SK-N-SH (cell line): ENCODE data around the gene ATXN7L3B. TPM values are rescaled to one million over a fixed set of nuclear protein-coding genes. Genes with fewer than 3 reads are reported as not detected.

Experiments
- CTCF ChIA-PET: fragments of 300-600, 350-600 bp; formaldehyde crosslinking; extraction: SDS; loops from one replicate; lab custom pipeline; 2021; lab: Yijun Ruan, JAX
- POLR2A ChIA-PET: fragments of 350-600 bp; sonication (Branson Sonifier 250); formaldehyde crosslinking; extraction: SDS; loops from one replicate; lab custom pipeline; 2020; ENCODE audit warnings: antibody characterized with exemption, inconsistent platforms; lab: Yijun Ruan, JAX
- DNase-seq: peaks from one replicate; pipeline ENCODE4 v3.0.0; 2012
- H2AFZ ChIP-seq: fragments of 200-600 bp; sonication (generic); 2 replicates; pipeline ENCODE4 v1.8.1; 2016; ENCODE audit warnings: antibody characterized with exemption, mild to moderate bottlenecking, low read depth
- H3F3A ChIP-seq: fragments of 200-600 bp; sonication (generic); replicated peaks from 2 replicates; pipeline ENCODE3; 2016; ENCODE audit warnings: antibody characterized with exemption, mild to moderate bottlenecking; ENCODE audit not compliant: insufficient read depth
- H3K27ac ChIP-seq, 2 experiments: fragments of 200-500 bp in 1 of 2; fragments of 200-600 bp in 1 of 2; sonication (Bioruptor generic) in 1 of 2; sonication (generic), shearing (Covaris generic) in 1 of 2; 2 replicates each; pipeline versions ENCODE4 v1.5.1 to v1.6.1; 2014 to 2016; ENCODE audit warnings: low read depth in 2 of 2, inconsistent platforms in 1 of 2, low read length in 1 of 2, mild to moderate bottlenecking in 1 of 2, mixed read lengths in 1 of 2
- H3K27me3 ChIP-seq: fragments of 200-600 bp; sonication (generic), shearing (Covaris generic); 2 replicates; pipeline ENCODE4 v1.6.1; 2016; ENCODE audit warnings: mixed run types; ENCODE audit not compliant: insufficient read depth
- H3K36me3 ChIP-seq, 2 experiments: fragments of 200-500 bp in 1 of 2; fragments of 200-600 bp in 1 of 2; sonication (Bioruptor generic) in 1 of 2; sonication (generic) in 1 of 2; replicated peaks in 1 of 2; 2 replicates each; pipeline versions ENCODE3 to v1.5.1; 2014 to 2016; ENCODE audit warnings: low read length in 1 of 2, mild to moderate bottlenecking in 1 of 2; ENCODE audit not compliant: insufficient read depth in 2 of 2, control insufficient read depth in 1 of 2
- H3K4me1 ChIP-seq, 2 experiments: fragments of 200-500 bp in 1 of 2; fragments of 200-600 bp in 1 of 2; sonication (Bioruptor generic) in 1 of 2; sonication (generic), shearing (Covaris generic) in 1 of 2; 2 replicates each; pipeline versions ENCODE4 v1.5.1 to v1.6.1; 2014 to 2016; ENCODE audit warnings: low read depth in 1 of 2, low read length in 1 of 2, mixed run types in 1 of 2; ENCODE audit not compliant: insufficient read depth in 2 of 2, control insufficient read depth in 1 of 2
- H3K4me2 ChIP-seq: fragments of 200-600 bp; sonication (generic), shearing (Covaris generic); 2 replicates; pipeline ENCODE4 v1.6.1; 2017; ENCODE audit warnings: mixed run types
- H3K4me3 ChIP-seq, 2 experiments: fragments of 200-500 bp in 1 of 2; fragments of 200-600 bp in 1 of 2; sonication (Bioruptor generic) in 1 of 2; sonication (generic), shearing (Covaris generic) in 1 of 2; 2 replicates each; pipeline versions ENCODE4 v1.5.1 to v1.8.1; 2014 to 2016; ENCODE audit warnings: low read depth in 2 of 2, inconsistent platforms in 1 of 2, low read length in 1 of 2, mild to moderate bottlenecking in 1 of 2, mixed read lengths in 1 of 2, moderate library complexity in 1 of 2
- H3K79me2 ChIP-seq: fragments of 200-600 bp; sonication (generic); 2 replicates; pipeline ENCODE4 v1.8.1; 2017; ENCODE audit warnings: mild to moderate bottlenecking; ENCODE audit not compliant: insufficient read depth
- H3K9ac ChIP-seq: fragments of 200-600 bp; sonication (generic); 2 replicates; pipeline ENCODE4 v1.6.1; 2017; ENCODE audit warnings: mixed run types
- H3K9me2 ChIP-seq: fragments of 200-600 bp; sonication (generic); 2 replicates; pipeline ENCODE4 v1.6.1; 2017; ENCODE audit warnings: mixed run types
- H3K9me3 ChIP-seq: fragments of 200-600 bp; sonication (generic); 2 replicates; pipeline ENCODE4 v1.6.1; 2017; ENCODE audit warnings: mixed run types, mild to moderate bottlenecking, moderate library complexity
- H4K20me1 ChIP-seq: fragments of 200-600 bp; sonication (generic); 2 replicates; pipeline ENCODE4 v1.6.1; 2017; ENCODE audit warnings: mild to moderate bottlenecking, mixed run types; ENCODE audit not compliant: insufficient read depth
- CTCF ChIP-seq: fragments of 200-600 bp; sonication (generic); IDR thresholded peaks from 2 replicates; pipeline ENCODE4 v1.6.1; 2017; ENCODE audit warnings: antibody characterized with exemption, mild to moderate bottlenecking, moderate library complexity
- EP300 ChIP-seq, 2 experiments: IDR thresholded peaks; 2 replicates each; pipeline versions ENCODE4 v1.4.0 to v1.6.1; 2012; ENCODE audit warnings: borderline replicate concordance in 1 of 2, low read depth in 1 of 2, low read length in 1 of 2
- EZH2phosphoT487 ChIP-seq: fragments of 200-600 bp; sonication (generic); IDR thresholded peaks from 2 replicates; pipeline ENCODE4 v1.6.1; 2017; ENCODE audit warnings: low read depth, mixed run types, mild to moderate bottlenecking, antibody characterized with exemption, moderate library complexity, borderline replicate concordance
- FOXJ3 ChIP-seq: sonication (generic); formaldehyde crosslinking; IDR thresholded peaks from 2 replicates; pipeline ENCODE4 v1.5.1; 2020; ENCODE audit warnings: mild to moderate bottlenecking, missing genetic modification reagents
- GABPA ChIP-seq: IDR thresholded peaks from 2 replicates; pipeline ENCODE4 v1.4.0; 2012; ENCODE audit warnings: low read depth, mild to moderate bottlenecking
- MAX ChIP-seq: IDR thresholded peaks from 2 replicates; pipeline ENCODE4 v1.4.0; 2012; ENCODE audit warnings: low read depth
- POLR2AphosphoS5 ChIP-seq: IDR thresholded peaks from 2 replicates; pipeline ENCODE4 v1.6.1; 2012; ENCODE audit warnings: low read depth, low read length
- RCOR1 ChIP-seq: fragments of 150-350 bp; IDR thresholded peaks from 2 replicates; pipeline ENCODE4 v1.6.1; 2017; ENCODE audit warnings: antibody characterized with exemption, low read length
- REST ChIP-seq: IDR thresholded peaks from 2 replicates; pipeline ENCODE4 v1.6.1; 2012; ENCODE audit warnings: mild to moderate bottlenecking, low read depth, low read length, moderate library complexity
- RXRA ChIP-seq: IDR thresholded peaks from 2 replicates; pipeline ENCODE4 v1.4.0; 2012; ENCODE audit warnings: low read depth, mild to moderate bottlenecking, borderline replicate concordance
- YY1 ChIP-seq: IDR thresholded peaks from 2 replicates; pipeline ENCODE4 v1.4.0; 2012; ENCODE audit warnings: low read depth, mild to moderate bottlenecking
- ZBTB33 ChIP-seq: IDR thresholded peaks from 2 replicates; pipeline ENCODE4 v1.4.0; 2012; ENCODE audit warnings: low read depth, borderline replicate concordance
- WGBS: methylation state at CpG from one replicate; pipeline ENCODE4 v1.1.6; 2017; ENCODE audit warnings: low lambda C conversion rate; 5-methylcytosine and 5-hydroxymethylcytosine counted together
- polyA plus RNA-seq, 3 experiments: library from polyadenylated mRNA; depleted of rRNA; stranded (reverse); fragments of >200 nt; gene quantifications; 2 replicates each; pipeline ENCODE4 v1.2.3, GENCODE V29; 2012

The ATXN7L3B gene
- polyA plus RNA-seq, 1 of the 3 experiments (the other 2 are of a cell fraction): 13.8 TPM

GRCh38 chr12:74489543-74489942, 48.1 kb upstream of the ATXN7L3B start:
- Histone ChIP-seq H3K9me2 (no peaks in the 10 kb centered on the region), H3K9ac (no peak overlapping the region), H3K4me3 (no peak overlapping the region), H3F3A (no peaks in the 10 kb centered on the region), H3K36me3 (no peaks in the 10 kb centered on the region), H3K9me3 (no peaks in the 10 kb centered on the region), H2AFZ (no peak overlapping the region), H3K4me1 (no peaks in the 10 kb centered on the region), H4K20me1 (no peaks in the 10 kb centered on the region), H3K4me2 (no peak overlapping the region), H3K27me3 (no peaks in the 10 kb centered on the region), H3K79me2 (no peaks in the 10 kb centered on the region), H3K27ac (no peak overlapping the region)
- no peak for DNase-seq
- no peak for TF ChIP-seq CTCF
- TF ChIP-seq FOXJ3: no peak
- no peak for TF ChIP-seq EZH2phosphoT487
- TF ChIP-seq GABPA: no peak
- no peak for TF ChIP-seq RXRA
- TF ChIP-seq ZBTB33: no peak
- TF ChIP-seq YY1: no peak
- no peak for TF ChIP-seq MAX
- no peak for TF ChIP-seq REST
- TF ChIP-seq RCOR1: no peak
- no peak for TF ChIP-seq EP300 (IDR thresholded peaks at IDR 0.05; ENCODE audit: borderline replicate concordance in 1 of 2, low read depth in 1 of 2, low read length in 1 of 2)
- TF ChIP-seq POLR2AphosphoS5: no peak
- ChIA-PET POLR2A (no interaction called here), CTCF (interaction anchor here (0.8 kb wide), 1 partner anchor 89 kb away, joined by 3 read pairs; no protein-coding TSS in a partner anchor)
- WGBS: 5% methylated on average over 2 of the region's 2 CpGs
